Fibroblast of lung (primary cell): Measurements from ENCODE around the gene HDC. TPM values are rescaled to one million over a fixed set of nuclear protein-coding genes. Genes with fewer than 3 reads are reported as not detected.

ENCODE experiments used
- DNase-seq, 2 donors: peaks; one replicate each; pipeline versions ENCODE4 v3.0.0 to v3.0.0-alpha.2; 2010; ENCODE audit warnings: low read depth in 2 of 2
- H2AFZ ChIP-seq: 2 replicates; pipeline ENCODE4 v1.5.1; 2012; ENCODE audit warnings: low read length, control low read depth, inconsistent platforms
- H3K27ac ChIP-seq: 2 replicates; pipeline ENCODE4 v1.5.1; 2011; ENCODE audit warnings: low read length, control low read depth; ENCODE audit not compliant: insufficient read depth
- H3K27me3 ChIP-seq: 2 replicates; pipeline ENCODE4 v1.5.1; 2011; ENCODE audit warnings: mild to moderate bottlenecking, low read length; ENCODE audit not compliant: control insufficient read depth, insufficient read depth
- H3K36me3 ChIP-seq: 2 replicates; pipeline ENCODE4 v1.5.1; 2011; ENCODE audit warnings: low read length; ENCODE audit not compliant: control insufficient read depth, insufficient read depth
- H3K4me1 ChIP-seq: 2 replicates; pipeline ENCODE4 v1.5.1; 2011; ENCODE audit warnings: low read length; ENCODE audit not compliant: control insufficient read depth, insufficient read depth; ENCODE audit errors: extremely low read depth
- H3K4me2 ChIP-seq: 2 replicates; pipeline ENCODE4 v1.5.1; 2011; ENCODE audit warnings: low read length, control low read depth; ENCODE audit not compliant: insufficient read depth; ENCODE audit errors: extremely low read depth
- H3K4me3 ChIP-seq, 4 experiments: fragments of 200-600 bp in 1 of 4; sonication (generic) in 1 of 4; replicated peaks in 1 of 4; 2 replicates each; pipeline ENCODE4 v1.5.1; 2011 to 2016; ENCODE audit warnings: low read length in 4 of 4, low read depth in 3 of 4, mild to moderate bottlenecking in 3 of 4, control low read depth in 2 of 4, inconsistent platforms in 1 of 4, mixed read lengths in 1 of 4; ENCODE audit not compliant: insufficient read depth in 1 of 4; ENCODE audit errors: control extremely low read depth in 1 of 4
- H3K79me2 ChIP-seq: 2 replicates; pipeline ENCODE4 v1.5.1; 2012; ENCODE audit warnings: mild to moderate bottlenecking, low read length, inconsistent platforms; ENCODE audit not compliant: control insufficient read depth, insufficient read depth
- H3K9ac ChIP-seq: 2 replicates; pipeline ENCODE4 v1.5.1; 2011; ENCODE audit warnings: mild to moderate bottlenecking, low read length, control low read depth; ENCODE audit not compliant: insufficient read depth
- H3K9me3 ChIP-seq: 2 replicates; pipeline ENCODE4 v1.5.1; 2012; ENCODE audit warnings: low read depth, low read length; ENCODE audit not compliant: control insufficient read depth, insufficient read depth
- H4K20me1 ChIP-seq: 2 replicates; pipeline ENCODE4 v1.5.1; 2011; ENCODE audit warnings: low read length; ENCODE audit not compliant: control insufficient read depth, insufficient read depth; ENCODE audit errors: extremely low read depth
- CTCF ChIP-seq, 2 donors: IDR thresholded peaks in 1 of 2; conservative IDR thresholded peaks in 1 of 2; 1 replicate in 1 of 2; 2 replicates in 1 of 2; pipeline ENCODE4 v1.5.1; 2011 to 2012; ENCODE audit warnings: low read length in 2 of 2, control low read depth in 1 of 2, inconsistent platforms in 1 of 2, low read depth in 1 of 2, mild to moderate bottlenecking in 1 of 2
- EZH2 ChIP-seq: IDR thresholded peaks from 2 replicates; pipeline ENCODE4 v1.5.1; 2012; ENCODE audit warnings: low read length, control low read depth, mild to moderate bottlenecking; ENCODE audit errors: missing control alignments
- polyA plus RNA-seq, 2 donors: library from polyadenylated mRNA; depleted of rRNA in 1 of 2; stranded (reverse) in 1 of 2; unstranded in 1 of 2; fragments of >200 nt; gene quantifications; 2 replicates each; pipeline ENCODE4 v1.2.1, GENCODE V29; 2011 to 2012; ENCODE audit warnings: missing spikeins in 1 of 2
- total RNA-seq: library from RNA; depleted of rRNA; stranded (reverse); fragments of >200 nt; gene quantifications from 2 replicates; pipeline ENCODE4 v1.2.1, GENCODE V29; 2014

The HDC gene
- total and polyA plus RNA-seq, 2 donors (not counting 1 experiment from before 2014, with no cell fraction given): not detected

GRCh38 chr15:50295966-50296365 lies 30.4 kb upstream of the HDC start:
- Histone ChIP-seq H2AFZ (no peak overlapping the region), H3K79me2 (no peaks in the 10 kb centered on the region), H3K27ac (no peak overlapping the region), H3K36me3 (no peaks in the 10 kb centered on the region), H3K4me3 (no peak overlapping the region), H3K27me3 (no peaks in the 10 kb centered on the region), H3K4me2 (no peak overlapping the region), H3K4me1 (no peaks in the 10 kb centered on the region), H3K9me3 (no peaks in the 10 kb centered on the region), H4K20me1 (no peaks in the 10 kb centered on the region), H3K9ac (no peak overlapping the region)
- DNase-seq: no peak
- TF ChIP-seq EZH2: no peak
- no peak for TF ChIP-seq CTCF (conservative IDR thresholded peaks at IDR 0.05 in 1 of 2, IDR thresholded peaks at IDR 0.05 in 1 of 2; ENCODE audit: low read depth in 1 of 2, low read length in 2 of 2)

- Histone ChIP-seq H3K36me3 (no peaks in the 10 kb centered on the region), H3K27ac (no peak overlapping the region), H3K27me3 (no peaks in the 10 kb centered on the region), H3K79me2 (no peaks in the 10 kb centered on the region), H3K4me2 (no peak overlapping the region), H3K4me3 (no peak overlapping the region), H3K9ac (no peak overlapping the region), H2AFZ (no peak overlapping the region), H4K20me1 (no peaks in the 10 kb centered on the region), H3K4me1 (no peaks in the 10 kb centered on the region), H3K9me3 (no peaks in the 10 kb centered on the region)
- TF ChIP-seq EZH2 (no peak), CTCF (conservative IDR thresholded peaks at IDR 0.05 in 1 of 2, IDR thresholded peaks at IDR 0.05 in 1 of 2; ENCODE audit: low read depth in 1 of 2, low read length in 2 of 2) (no peak)
- no peak for DNase-seq
Measured at GRCh38 chr15:50289749-50290148, 24.2 kb upstream of the HDC start.

- TF ChIP-seq EZH2: no peak
- no peak for TF ChIP-seq CTCF (conservative IDR thresholded peaks at IDR 0.05 in 1 of 2, IDR thresholded peaks at IDR 0.05 in 1 of 2; ENCODE audit: low read depth in 1 of 2, low read length in 2 of 2)
- H3K4me2 ChIP-seq: no peak overlapping the region
- H3K27me3 ChIP-seq: no peaks in the 10 kb centered on the region
- no peaks in the 10 kb centered on the region for H3K9me3 ChIP-seq
- no peak overlapping the region for H3K27ac ChIP-seq
- H3K4me3 ChIP-seq: no peak overlapping the region
- DNase-seq: no peak
- H3K4me1 ChIP-seq: no peaks in the 10 kb centered on the region
- H4K20me1 ChIP-seq: no peaks in the 10 kb centered on the region
- H3K79me2 ChIP-seq: no peaks in the 10 kb centered on the region
- H3K9ac ChIP-seq: no peak overlapping the region
- H3K36me3 ChIP-seq: no peaks in the 10 kb centered on the region
- no peak overlapping the region for H2AFZ ChIP-seq
Measured at GRCh38 chr15:50287324-50288116, 22.0 kb upstream of the HDC start.
